ENCODE data around the gene CALM3.
"Not testable (repeated sequence)": the region's sequence is repeated elsewhere in the genome, so short reads cannot be mapped to it uniquely, and the experiment has no call there.

The CALM3 gene

GRCh38 chr19:46601318-46602224 lies at the start of gene CALM3:
Gene CALM3, plus strand, starts transcription at chr19:46601330. Its CDS starts 105 bp downstream, at chr19:46601435.
- in situ Hi-C loops (cut with MboI; ENCODE audit: low sequenced_read_pairs): no loop called here

- in situ Hi-C loops (cut with MboI; ENCODE audit: low sequenced_read_pairs): no loop called here
Measured at GRCh38 chr19:46552891-46553290, 48.2 kb upstream of the CALM3 start.

DNA sequence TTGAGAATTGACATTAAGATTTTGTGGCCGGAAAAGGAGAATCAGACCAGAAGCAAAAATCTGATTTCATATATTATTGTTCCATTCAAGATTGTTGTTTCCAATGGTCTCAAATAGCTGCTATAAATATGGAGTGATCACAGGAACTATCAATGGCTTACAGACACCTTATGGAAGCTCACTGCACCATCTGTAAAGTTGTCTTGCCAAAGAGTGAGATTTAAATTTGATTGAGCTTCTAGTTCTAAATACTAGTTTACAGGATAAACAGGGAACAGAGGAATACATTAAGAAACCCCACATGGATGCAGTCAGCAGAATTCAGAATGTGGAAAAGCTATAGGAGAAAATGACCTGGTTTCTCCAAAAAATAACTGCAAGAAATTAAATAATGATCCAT lies 47.0 kb upstream of the CALM3 start:
- in situ Hi-C loops (cut with MboI; ENCODE audit: low sequenced_read_pairs): no loop called here

- in situ Hi-C loops (cut with MboI; ENCODE audit: low sequenced_read_pairs): no loop called here
Measured at GRCh38 chr19:46555628-46556280, 45.4 kb upstream of the CALM3 start.

- in situ Hi-C loops (cut with MboI; ENCODE audit: low sequenced_read_pairs): not testable (repeated sequence)
Measured at GRCh38 chr19:46556471-46556870, 44.7 kb upstream of the CALM3 start.

DNA sequence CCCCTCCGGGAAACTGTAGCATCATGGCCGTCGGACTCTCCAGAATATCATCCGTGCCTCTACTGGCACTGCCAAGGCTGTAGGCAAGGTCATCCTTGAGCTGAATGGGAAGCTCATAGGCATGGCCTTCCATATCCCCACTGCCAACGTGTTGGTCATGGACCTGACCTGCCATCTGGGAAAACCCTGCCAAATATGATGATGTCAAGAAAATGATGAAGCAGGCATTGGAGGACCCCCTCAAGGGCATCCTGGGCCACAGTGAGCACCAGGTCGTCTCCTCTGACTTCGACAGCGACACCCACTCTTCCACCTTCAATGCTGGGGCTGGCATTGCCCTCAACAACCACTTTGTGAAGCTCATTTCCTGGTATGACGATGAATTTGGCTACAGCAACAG lies 41.9 kb upstream of the CALM3 start:
- in situ Hi-C loops (cut with MboI; ENCODE audit: low sequenced_read_pairs): no loop called here

GRCh38 chr19:46559675-46560074 lies 41.5 kb upstream of the CALM3 start:
- in situ Hi-C loops (cut with MboI; ENCODE audit: low sequenced_read_pairs): not testable (repeated sequence)

DNA sequence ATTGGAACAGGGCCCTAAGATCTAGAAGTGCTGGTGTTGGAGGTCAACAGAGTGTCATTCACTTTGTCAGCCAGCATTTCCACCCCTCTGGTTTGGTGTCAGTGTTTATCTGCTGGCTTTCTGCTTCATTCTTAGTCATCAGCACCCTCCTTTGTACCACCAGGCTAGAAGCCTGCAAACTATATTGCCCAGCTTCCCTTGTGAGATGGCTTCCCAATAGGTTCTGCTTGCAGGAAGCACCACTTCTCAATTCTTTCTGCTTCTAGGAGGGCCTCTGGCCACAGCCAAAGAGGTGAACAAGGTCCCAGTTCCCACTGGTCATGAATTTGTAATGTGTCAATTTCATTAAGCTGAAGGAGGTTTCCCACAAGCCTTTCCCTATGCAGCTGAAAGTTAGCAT lies 36.4 kb upstream of the CALM3 start:
- in situ Hi-C loops (cut with MboI; ENCODE audit: low sequenced_read_pairs): no loop called here

- in situ Hi-C loops (cut with MboI; ENCODE audit: low sequenced_read_pairs): no loop called here
Measured at GRCh38 chr19:46571495-46571894, 29.6 kb upstream of the CALM3 start.

GRCh38 chr19:46573679-46574498 lies 27.2 kb upstream of the CALM3 start:
- in situ Hi-C loops (cut with MboI; ENCODE audit: low sequenced_read_pairs): no loop called here

DNA sequence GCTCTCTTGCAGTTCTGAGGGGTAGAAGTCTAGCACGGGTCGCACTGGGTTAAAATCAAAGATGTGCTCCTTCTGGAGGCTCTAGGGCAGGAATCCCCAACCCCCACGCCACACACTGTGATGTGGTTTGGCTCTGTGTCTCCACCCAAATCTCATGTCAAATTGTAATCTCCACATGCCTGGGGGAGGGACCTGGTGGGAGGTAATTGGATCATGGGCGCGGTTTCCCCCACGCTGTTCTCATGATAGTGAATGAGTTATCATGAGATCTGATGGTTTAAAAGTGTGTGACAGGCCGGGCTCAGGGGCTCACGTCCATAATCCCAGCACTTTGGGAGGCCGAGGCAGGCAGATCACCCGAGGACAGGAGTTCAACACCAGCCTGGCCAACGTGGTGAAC lies 26.6 kb upstream of the CALM3 start:
- in situ Hi-C loops (cut with MboI; ENCODE audit: low sequenced_read_pairs): no loop called here

- in situ Hi-C loops (cut with MboI; ENCODE audit: low sequenced_read_pairs): no loop called here
Measured at GRCh38 chr19:46578450-46578849, 22.7 kb upstream of the CALM3 start.

- in situ Hi-C loops (cut with MboI; ENCODE audit: low sequenced_read_pairs): no loop called here
Measured at GRCh38 chr19:46579361-46579879, 21.7 kb upstream of the CALM3 start.

GRCh38 chr19:46580247-46580646 lies 20.9 kb upstream of the CALM3 start:
- in situ Hi-C loops (cut with MboI; ENCODE audit: low sequenced_read_pairs): no loop called here

DNA sequence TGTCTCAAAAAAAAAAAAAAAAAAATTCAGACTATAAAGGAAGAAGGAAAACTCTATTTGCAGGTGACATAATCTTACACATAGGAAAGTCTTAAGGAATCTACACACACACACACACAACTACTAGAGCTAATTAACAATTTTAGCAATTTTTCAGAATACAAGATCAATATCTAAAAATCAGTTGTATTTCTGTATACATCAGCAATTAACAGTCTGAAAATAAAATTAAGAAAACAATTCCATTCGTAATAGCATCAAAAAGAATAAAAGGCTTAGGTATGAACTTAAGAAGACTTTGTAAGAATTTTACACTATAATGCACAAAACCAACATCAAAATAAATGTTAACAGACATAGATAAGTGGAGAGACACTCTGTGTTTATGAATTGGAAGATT lies 15.6 kb upstream of the CALM3 start:
- in situ Hi-C loops (cut with MboI; ENCODE audit: low sequenced_read_pairs): no loop called here

GRCh38 chr19:46586294-46586693 lies 14.8 kb upstream of the CALM3 start:
- in situ Hi-C loops (cut with MboI; ENCODE audit: low sequenced_read_pairs): no loop called here

DNA sequence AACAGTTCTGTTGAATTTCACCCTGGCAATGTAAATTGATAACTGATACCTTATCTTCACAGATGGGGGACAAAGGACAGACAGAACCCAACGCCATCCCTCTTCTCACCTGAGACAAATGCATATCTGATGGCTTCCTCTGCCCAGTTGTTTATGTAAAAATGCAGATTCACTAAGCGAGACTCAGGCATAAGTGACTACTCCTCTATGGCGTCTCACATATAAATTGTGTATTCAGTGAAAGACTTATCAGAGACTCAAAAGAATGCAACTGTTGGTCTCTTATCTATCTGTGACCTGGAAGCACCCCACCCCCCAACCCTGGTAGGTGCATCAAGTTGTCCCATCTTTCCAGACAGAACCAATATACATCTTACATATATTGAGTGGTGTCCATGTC lies 13.3 kb upstream of the CALM3 start:
- in situ Hi-C loops (cut with MboI; ENCODE audit: low sequenced_read_pairs): no loop called here

DNA sequence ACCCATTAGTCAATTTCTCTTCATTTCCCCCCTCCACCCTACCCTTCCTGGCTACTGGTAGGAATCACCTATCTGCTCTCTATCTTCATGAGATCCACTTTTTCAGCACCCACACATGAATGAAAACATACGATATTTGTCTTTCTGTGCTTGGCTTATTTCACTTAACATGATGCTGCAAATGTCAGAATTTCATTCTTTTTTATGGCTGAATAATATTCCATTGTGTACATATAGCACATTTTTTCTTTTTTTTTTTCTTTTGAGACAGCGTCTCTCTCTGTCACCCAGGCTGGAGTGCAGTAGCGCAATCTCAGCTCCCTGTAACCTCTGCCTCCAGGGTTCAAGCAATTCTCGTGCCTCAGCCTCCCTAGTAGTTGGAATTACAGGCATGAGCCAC lies 9.9 kb upstream of the CALM3 start:
- in situ Hi-C loops (cut with MboI; ENCODE audit: low sequenced_read_pairs): no loop called here

DNA sequence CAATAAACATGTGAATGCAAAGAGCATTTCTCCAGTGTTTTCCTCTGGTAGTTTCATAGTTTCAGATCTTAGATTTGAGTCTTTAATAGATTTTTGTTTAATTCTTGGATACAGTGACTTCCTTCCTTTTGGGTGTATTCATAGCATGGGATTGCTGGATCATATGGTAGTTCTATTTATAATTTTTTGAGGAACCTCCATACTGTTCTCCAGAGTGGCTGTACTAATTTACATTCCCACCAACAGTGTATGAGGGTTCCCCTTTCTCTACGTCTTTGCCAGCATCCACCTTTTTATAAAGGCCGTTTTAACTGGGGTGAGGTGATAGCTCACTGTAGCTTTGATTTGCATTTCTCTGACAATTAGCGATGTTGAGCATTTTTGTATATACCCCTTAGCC lies 9.3 kb upstream of the CALM3 start:
- in situ Hi-C loops (cut with MboI; ENCODE audit: low sequenced_read_pairs): no loop called here

GRCh38 chr19:46596008-46596407 lies 5.1 kb upstream of the CALM3 start:
- in situ Hi-C loops (cut with MboI; ENCODE audit: low sequenced_read_pairs): no loop called here

DNA sequence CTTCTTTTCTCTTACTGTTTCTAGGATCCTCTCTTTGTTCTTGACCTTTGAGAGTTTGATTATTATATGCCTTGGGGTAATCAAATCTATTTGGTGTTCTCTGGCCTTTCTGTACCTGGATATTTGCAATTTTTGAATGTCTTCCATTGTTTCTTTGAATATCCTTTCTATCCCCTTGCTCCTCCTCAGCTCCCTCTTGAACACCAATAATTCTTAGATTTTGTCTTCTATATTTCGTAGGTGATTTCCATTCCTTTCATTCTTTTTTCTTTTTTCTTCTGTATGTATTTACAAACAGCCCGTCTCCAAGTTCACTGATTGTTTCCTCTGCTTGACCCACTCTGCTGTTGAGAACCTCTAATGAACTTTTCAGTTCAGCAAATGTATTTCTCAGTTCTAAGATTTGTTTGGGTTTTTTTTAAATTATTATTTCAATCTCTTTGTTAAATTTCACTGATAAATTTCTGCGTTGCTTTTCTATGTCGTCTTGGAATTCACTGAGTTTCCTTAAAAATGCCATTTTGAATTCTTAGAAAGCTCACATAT lies 2.7 kb upstream of the CALM3 start:
- in situ Hi-C loops (cut with MboI; ENCODE audit: low sequenced_read_pairs): no loop called here
